ENCODE data around the gene TBC1D32.
"Not testable (repeated sequence)": the region's sequence is repeated elsewhere in the genome, so short reads cannot be mapped to it uniquely, and the experiment has no call there.

The TBC1D32 gene

GRCh38 chr6:121334299-121335086, at the start of gene TBC1D32:
TSS of gene TBC1D32 (minus strand) at chr6:121334480. CDS start at chr6:121334430, 50 bp downstream.
- DNase-seq (ENCODE audit: low read depth in 2 of 2) = peak; percentile 75 to 84

DNA sequence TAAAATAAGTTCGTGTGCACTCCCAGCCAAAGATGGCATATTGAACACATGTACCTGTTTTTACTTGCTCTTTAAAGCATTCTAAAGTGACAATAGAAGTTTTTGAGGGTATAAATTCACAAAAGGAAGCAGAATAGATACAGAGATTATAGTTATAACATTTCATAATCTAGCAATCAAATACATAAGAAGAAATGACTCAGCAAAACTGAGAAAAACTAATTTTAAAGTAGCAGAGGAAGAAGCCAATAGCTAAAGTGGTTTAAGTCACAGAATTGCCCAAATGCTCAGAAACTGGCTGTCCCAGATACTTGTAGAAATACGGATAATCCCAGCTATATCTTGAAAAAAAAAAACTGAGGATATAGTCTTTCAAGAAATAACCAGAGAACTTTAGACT, 49.2 kb upstream of the TBC1D32 start:
- no peak for DNase-seq (ENCODE audit: low read depth in 2 of 2)

DNA sequence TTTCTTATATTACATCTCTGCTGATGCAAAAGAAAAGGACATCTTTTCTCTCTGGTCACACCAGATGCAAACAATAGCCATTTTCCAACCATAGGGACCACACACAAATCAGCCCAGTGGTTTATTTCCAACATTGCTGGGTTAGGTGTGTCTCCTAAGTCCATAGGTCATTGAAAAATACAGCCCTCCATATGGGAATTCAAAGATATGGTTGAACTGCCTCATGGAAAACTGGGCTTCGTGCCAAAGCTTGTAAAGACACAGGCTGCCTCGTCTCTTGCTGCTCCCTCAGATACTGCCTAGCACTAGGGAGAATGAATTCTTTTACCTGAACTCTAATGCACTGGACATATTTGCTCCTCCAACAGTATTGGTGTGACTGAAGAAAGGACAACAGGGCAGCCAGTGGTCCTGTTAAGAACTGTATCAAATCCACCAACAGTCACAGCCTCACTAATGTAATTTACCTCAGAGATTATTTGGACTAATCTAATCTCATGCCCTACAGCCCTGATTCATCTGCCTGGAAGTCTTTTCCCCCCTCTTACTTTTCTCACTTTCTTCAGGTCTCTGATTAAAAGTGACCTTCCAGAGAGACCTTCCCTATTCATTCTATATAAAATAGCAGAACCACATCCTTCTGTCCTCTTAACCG, 48.3 kb upstream of the TBC1D32 start:
- no peak for DNase-seq (ENCODE audit: low read depth in 2 of 2)

DNA sequence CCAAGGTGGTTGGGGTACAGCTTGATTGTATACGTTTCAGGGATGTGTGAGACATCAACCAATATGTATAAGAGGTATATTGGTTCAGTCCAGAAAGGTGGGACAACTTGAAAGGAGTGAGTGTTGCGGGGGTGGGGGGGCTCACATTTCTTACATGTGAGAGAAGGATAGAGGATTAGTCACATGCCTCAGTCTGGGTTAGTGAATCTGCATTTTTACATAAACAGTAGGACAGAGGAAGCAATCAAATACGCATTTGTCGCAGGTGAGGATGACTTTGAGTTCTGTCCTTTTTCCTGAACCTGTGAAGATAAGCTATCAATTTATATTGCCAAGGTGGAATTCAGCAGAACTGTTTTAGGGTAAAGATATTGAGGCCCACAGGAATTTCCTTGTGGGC, 42.1 kb upstream of the TBC1D32 start:
- no peak for DNase-seq (ENCODE audit: low read depth in 2 of 2)

- DNase-seq (ENCODE audit: low read depth in 2 of 2) = not testable (repeated sequence)
These were observed 39.9 kb upstream of the TBC1D32 start for GRCh38 chr6:121374219-121374618.

DNA sequence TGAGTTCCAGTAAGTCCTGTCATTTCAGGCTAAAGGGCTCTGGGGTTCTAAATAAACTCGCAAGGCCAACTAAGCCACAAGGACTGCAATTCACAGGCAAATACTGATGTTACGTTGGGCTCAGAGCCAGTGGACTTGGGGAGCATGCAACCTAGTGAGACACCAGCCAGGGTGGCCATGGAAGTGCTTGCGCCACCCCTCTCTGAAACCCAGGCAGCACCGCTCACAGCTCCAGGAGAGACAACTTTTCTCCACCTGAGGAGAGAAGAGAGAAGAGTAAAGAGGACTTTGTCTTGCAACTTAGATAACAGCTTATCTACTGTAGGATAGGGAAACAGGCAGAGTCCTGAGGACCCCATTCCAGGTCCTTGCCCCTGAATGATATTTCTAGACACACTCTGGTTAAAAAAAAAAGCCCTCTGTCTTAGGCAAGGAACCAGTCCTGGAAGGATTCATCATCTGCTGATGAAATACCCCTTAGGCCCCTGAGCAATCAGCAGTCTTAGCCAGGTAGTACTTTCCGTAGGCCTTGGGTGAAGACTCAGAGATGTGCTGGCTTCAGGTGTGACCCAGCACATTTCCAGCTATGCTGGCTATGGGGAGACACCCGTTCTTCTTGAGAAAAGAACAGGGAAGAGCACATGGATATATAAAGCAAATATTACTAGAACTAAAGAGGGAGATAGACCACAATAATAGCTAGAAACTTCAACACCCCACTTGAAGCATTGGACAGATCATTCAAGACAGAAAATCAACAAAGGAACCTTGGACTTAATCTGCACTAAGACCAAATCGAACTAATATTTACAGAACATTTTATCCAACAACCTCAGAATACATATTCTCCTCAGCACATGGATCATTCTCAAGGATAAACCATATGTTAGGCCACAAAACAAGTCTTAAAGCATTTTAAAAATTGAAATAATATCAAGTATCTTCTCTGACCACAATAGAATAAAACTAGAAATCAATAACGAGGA, 31.5 kb upstream of the TBC1D32 start:
- no peak for DNase-seq (ENCODE audit: low read depth in 2 of 2)

- DNase-seq (ENCODE audit: low read depth in 2 of 2) = no peak
These were observed 22.3 kb upstream of the TBC1D32 start for GRCh38 chr6:121356575-121356974.

- DNase-seq (ENCODE audit: low read depth in 2 of 2) = no peak
These were observed 20.5 kb upstream of the TBC1D32 start for GRCh38 chr6:121354764-121355163.

- DNase-seq (ENCODE audit: low read depth in 2 of 2) = no peak
These were observed 18.7 kb upstream of the TBC1D32 start for GRCh38 chr6:121352941-121353340.

DNA sequence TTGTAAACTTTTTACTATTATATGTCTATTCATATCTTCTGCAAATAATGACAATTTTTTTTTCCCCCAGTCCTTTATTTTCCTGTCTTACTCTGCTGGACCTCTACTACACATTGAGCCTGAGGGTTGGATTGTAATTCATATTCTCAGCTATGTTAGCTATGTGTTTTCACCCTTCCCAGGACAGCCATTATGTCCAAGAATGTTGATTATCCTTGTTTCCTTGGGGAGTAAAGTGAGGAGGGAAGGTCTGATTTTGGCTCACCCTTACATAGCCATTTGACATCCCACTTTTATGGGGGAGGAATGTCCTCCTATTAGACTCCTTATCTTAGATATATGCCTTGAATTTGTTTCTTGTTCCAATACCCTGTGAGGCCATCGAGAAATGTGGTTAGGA, 17.6 kb upstream of the TBC1D32 start:
- no peak for DNase-seq (ENCODE audit: low read depth in 2 of 2)

DNA sequence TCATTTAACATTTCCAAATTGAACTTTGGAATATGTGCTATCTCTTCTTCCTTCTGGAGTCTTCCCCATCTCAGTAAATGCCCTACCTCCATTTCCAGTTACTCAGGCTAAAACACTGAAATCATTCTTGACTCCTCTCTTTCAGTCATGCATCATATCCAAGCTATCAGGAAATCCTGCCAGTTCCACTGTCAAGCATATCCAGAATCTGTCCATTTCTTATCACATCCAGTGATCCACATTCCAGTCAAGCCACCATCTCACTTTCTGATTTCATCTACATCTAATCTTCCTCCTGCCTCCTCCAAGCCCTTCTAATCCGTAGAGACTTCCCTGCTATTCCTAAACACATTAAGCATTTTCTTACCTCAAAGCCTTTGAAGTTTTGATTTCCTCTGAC, 15.3 kb upstream of the TBC1D32 start:
- DNase-seq (ENCODE audit: low read depth in 2 of 2) = no peak

GRCh38 chr6:121347484-121347883, 13.2 kb upstream of the TBC1D32 start:
- DNase-seq (ENCODE audit: low read depth in 2 of 2) = no peak

- no peak for DNase-seq (ENCODE audit: low read depth in 2 of 2)
These were observed 10.3 kb upstream of the TBC1D32 start for GRCh38 chr6:121344539-121344938.

GRCh38 chr6:121339639-121340226, 5.5 kb upstream of the TBC1D32 start:
- DNase-seq (ENCODE audit: low read depth in 2 of 2) = no peak

DNA sequence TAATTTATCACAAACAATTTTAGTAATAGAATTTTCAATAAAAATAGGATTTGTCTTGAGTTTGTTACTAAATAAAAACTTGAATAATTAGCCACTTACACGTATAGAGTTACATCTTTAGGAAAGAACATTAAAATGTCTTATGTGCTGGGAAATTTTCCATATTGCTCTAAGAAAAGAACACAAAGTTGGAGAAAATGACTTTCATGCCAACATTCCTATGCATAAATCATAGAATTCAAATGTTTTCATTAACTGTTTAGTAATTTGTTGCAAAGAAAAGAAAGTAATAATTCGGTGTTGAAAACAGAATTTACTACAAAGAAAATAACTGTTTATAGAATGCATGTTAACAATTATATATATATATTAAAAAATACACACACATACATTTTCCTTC, 4.7 kb upstream of the TBC1D32 start:
- DNase-seq (ENCODE audit: low read depth in 2 of 2) = no peak

- no peak for DNase-seq (ENCODE audit: low read depth in 2 of 2)
These were observed 4.1 kb upstream of the TBC1D32 start for GRCh38 chr6:121338366-121338765.

DNA sequence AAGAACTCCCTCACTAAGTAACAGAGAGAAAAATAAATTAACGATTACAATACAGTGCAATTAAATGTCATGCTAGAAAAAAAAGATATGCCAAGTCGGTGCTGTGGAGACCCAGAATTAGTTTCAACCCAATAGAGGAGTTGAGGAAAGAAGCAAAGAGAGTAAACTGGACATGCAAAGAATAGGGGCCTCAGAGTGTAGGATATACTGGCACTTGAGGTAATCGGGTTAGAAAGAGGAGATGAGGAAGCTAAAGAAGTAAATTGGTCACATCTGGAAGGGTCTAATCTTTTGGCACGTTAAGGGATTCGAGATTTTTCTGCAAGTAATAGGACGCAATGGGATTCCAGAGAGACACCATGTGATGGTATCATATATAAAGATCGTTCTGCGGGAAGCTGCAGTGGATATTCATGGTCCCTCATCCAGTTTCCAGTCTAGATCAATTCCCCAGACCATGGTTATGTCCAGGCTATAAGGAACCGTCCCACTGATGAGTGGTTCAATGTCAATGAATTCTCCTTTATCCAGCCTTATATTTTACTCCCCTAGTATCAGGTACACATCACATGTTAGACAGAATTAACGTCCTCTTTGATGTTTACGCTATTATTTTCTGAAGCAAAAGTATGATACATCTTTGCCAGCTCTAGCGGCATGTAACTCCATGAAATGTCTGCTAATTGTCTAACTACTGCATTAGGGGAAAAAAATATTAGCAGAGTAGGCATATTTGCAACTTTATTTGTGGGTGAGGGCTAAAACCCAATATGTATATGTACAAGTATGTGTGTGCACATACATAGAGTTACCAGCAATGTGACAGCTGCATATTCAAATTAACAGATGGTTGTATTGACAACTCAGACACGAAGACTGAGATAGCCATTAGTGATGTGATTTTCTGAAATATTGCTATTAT, 1.1 kb upstream of the TBC1D32 start:
- DNase-seq (ENCODE audit: low read depth in 2 of 2) = no peak

DNA sequence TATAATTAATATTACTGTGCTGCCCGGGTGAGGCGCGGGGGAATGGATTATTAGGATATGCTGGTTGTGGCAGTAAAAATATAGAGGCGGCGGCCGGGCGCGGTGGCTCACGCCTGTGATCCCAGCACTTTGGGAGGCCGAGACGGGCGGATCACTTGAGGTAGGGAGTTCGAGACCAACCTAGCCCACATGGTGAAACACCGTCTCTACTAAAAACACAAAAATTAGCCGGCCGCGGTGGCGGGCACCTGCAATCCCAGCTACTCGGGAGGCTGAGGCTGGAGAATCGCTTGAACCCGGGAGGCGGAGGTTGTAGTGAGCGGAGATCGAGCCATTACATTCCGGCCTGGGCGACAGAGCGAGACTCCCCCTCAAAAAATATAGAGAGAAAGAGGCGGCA, 586 bp downstream of the TBC1D32 start:
- not testable (repeated sequence) for DNase-seq (ENCODE audit: low read depth in 2 of 2)

DNA sequence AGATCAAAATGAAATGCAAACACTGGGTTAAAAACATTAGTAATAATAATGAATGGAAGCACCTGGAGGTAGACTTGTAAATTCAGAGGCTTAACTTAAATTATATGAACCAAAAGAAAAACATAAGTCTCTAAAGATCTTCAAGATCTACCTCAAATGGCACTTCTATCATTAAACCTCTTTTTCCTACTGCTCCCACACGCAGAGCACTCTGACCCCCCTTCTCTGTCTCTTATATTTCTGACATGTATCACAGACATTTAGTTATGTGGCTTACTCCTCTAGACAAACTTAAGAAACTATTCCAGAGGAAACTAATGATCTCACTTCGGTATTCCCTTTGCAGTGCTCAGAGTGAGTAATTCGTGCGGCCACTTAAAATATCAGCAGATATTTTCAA, 1.1 kb downstream of the TBC1D32 start:
- no peak for DNase-seq (ENCODE audit: low read depth in 2 of 2)

GRCh38 chr6:121330516-121330915, 3.8 kb downstream of the TBC1D32 start:
- no peak for DNase-seq (ENCODE audit: low read depth in 2 of 2)

DNA sequence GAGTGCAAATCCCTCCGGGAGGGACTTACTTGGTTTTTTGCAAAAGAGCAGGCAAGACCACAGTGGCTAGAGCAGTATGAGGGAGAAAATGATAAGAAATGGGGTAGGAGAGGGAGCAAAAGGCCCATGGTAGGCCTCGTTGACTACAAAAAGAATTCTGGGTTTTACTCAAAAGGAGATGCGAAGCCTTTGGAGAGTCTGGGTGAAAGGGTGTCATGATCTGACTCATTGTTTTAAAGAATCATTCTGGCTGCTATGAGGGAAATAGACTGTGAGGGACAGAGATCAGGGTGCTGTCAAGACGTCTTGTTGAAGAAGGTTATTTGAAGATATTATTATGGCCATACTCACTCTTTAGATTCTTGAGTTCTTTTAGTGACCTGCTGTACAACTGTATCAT, 13.0 kb downstream of the TBC1D32 start:
- no peak for DNase-seq (ENCODE audit: low read depth in 2 of 2)

All from activated CD8-positive, alpha-beta memory T cell treated with anti-CD3 and anti-CD28 coated beads for 4 hours (primary cell).